GM21360 (cell line): ENCODE data around the gene PLOD3.
A peak's percentile ranks its signal among the peaks of the same experiment; 100 is the strongest.

Experiments
- ATAC-seq: cut with Tn5 transposase; IDR thresholded peaks from one replicate; pipeline ENCODE4 v1.9.1; 2021; ENCODE audit warnings: mild to moderate bottlenecking, moderate library complexity; ENCODE audit not compliant: unreplicated experiment

PLOD3 gene

DNA sequence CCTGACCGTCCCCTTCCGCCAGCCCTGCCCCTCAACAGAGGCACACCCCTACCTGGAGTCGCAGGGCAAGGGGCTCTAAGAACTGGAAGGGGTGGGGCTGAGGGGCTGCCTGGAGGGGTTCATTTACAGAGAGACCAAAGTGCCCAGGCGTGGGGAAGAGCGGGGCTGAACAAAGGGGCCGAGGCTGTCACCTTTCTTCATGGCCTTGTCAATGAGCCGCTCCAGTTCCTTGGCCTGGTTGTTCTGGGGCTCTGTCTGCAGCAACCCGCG lies 22.5 kb upstream of the PLOD3 start:
- ATAC-seq: no peak

DNA sequence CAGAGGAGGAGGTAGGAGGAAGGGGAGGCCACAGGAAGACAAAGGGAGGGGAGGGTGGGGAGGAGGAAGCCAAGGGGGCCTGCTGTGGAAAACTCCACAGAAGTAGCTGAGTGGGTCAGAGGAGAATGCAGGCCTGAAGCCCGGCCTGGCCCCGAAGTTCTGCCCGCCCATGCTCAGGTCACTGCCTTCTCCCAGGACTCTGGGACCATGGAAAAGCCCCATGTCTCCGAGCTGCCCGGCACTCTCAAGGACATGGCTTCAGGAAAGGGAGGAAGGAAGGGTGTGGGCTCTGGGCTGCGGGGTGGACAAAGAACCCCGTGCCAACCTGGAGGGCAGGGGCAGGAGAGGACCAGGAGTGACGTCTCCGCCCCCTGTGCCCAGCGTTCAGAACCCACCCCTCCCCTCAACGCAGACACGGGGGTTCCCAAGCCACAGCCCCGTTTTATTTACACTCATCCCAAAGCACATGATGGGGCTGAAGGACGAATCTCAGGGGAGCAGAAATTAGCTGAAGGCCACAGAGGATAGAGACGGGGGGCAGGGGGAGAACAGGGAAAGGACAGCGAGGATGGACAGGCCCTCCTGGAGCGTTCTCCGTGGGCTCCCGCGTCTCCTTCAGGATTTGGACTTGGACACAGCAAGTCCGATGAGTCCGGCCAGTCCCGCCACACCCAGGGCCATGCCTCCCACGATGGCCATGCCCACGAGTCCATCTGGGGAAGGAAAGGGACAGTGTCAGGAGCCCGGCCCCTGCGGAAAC lies 22.0 kb upstream of the PLOD3 start:
- no peak for ATAC-seq

DNA sequence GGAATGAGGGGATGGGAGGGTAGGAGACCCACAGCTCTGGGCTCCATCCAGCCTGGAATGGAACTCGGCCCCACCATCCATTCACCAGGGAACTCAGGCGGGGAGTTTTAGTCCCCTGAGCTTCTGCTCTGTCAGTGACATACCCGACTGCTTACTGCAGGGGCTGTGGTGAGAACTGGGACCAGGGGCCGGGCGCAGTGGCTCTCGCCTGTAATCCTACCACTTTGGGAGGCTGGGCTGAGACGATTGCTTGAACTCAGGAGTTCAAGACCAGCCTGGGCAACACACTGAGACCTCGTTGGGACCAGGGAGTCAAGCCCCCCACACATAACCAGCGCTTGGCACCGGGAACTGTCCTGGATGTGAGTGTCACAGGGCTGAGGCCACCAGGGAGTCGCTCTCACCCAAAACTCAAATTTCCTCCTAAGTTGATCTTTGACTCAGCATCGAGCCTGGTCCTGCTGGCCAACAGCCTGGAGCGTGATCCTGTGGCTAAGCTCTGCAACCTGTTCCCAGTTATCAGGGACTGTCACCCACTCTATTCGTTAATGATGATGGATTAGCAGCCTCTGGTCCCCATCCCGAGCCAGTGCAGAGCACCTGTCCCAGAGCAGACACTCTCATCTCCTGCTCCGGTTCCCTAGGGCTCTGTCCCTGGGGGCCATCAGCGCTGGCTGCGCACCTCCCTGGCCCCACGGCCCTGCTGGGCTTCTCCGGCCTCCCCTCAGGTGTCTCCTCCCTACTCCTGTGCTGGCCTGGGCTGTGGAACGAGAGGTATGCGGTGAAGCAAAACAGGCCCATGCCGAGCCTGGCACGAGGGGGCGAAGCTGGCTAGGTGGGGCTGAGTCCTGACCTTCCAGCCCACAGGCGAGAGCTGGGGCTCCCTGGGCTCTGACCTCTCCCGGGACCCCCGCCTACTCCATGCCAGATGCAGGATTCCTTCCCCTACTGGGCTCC lies 21.1 kb upstream of the PLOD3 start:
- no peak for ATAC-seq

DNA sequence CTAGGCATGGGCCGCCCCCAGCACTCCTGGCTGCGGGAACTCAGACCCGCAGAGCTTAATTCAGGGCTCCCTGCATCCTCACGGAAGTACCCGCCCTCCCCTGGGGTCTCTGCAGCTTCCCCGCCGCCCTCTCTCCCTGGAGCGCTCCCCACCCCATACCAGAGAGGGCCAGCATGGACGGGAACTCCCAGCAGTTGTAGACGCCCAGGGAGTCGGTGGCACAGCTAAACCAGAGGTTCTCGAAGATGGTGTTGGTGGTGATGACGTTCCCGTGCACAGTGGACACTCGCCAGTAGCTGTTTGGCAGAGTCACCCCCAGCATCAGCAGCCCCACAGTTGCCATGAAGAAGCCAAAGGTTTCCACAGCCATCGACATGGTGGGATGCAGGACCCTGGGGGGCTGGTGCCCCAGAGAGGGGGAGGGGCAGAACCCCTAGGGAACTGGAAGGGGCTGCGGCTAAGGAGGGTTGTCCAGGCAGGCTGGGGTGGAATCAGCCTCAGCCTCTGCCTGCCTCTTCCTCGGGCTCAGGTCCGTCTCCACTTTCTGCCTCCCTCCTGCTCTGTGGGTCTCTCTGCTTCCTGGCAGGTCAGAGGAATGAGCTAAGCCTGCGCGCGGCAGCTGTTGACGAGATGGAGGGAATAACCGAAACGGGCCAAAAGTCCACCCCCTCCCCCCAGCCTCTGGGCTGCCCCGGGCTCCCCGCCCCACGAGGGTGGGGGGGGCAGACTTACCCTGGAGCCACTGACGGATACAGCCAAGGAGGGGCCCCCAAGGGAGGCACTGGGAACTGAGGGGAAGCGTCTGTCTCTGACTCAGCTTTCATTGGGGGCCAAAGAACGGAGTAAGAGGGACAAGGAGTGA lies 20.1 kb upstream of the PLOD3 start, which contains the start of gene CLDN15:
CLDN15 (minus strand) TSS at position 597 of the 862 bp plus-strand sequence; CDS start at position 376, 221 bp downstream.
- ATAC-seq: no peak

DNA sequence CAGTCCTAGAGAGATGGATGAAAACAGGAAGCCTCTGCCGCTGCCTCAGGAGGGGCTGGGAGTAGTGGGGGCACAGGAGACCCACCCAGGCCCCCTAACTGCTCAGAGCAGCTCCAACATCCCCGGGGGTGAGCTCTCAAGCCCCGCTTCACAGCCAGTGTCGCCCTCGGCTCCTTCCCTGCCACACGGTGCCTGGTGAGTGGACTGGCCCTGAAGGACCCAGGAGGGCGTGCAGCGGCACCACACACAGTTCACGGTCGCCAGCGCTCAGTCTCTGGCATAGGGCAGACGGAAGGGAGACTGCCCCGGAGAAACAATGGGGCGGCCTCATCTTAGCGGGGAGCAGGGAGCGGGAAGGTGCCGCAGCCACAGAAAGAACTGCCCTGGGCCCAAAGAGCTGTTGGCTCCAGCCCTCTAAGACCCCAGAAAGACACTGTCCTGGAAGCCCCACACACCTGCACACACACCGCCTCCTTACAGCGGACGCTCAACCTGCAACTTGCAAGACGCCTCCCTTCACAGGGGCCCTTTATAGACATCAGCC lies 19.0 kb upstream of the PLOD3 start:
- no peak for ATAC-seq

DNA sequence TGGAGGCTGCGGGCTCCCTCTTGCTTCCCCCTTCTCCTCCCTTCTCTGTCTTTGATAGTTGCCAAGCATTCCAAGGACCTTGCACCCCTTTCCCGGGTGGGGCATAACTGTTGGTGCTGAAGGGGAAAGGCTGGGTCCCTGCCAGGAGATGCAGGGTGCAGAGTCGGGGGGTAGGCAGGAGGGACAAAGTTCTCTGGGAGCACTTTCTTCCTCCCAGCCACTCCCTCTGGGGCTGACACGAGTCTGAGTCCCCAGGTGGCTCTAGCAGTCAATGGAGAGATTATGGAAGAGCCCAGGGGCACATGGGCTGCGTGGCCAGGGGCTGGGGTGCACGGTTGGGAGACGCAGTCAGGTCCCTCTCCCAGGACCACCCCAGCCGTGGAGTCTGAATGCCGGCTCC lies 18.1 kb upstream of the PLOD3 start:
- ATAC-seq: no peak

DNA sequence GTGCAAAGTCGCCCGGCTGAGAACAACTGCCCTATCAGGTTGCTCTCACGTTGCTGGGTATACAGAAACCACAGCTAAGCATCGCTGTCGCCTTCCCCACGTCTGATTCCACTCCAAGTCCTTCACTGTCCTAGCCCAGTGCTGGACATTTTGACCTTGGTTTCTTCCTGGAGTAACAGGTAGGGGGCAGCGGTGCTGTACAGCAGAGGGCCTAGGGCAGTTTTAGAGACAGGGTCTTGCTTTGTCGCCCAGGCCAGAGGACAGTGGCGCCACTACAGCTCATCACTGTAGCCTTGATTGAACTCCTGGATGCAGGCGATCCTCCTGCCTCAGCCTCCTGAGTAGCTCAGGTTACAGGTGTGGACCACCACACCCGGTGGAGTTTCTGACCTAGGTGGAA lies 17.7 kb upstream of the PLOD3 start:
- ATAC-seq: no peak

DNA sequence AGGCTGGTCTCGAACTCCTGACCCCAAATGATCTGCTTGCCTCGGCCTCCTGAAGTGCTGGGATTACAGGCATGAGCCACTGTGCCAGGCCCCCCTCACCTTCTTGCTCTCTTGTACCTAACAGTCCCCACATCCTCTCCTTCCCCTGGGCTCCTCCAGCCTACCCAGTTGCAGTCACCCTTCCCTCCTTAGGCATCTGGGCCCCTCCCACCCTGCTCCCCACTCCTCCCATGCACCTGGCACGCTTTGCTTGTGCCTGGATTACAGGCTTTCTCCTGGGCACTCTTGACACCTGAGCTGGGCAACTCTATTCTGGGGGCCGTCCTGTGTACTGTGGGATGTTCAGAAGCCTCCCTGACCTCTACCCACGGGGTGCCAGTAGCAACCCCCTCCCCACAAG lies 17.3 kb upstream of the PLOD3 start:
- ATAC-seq: no peak

DNA sequence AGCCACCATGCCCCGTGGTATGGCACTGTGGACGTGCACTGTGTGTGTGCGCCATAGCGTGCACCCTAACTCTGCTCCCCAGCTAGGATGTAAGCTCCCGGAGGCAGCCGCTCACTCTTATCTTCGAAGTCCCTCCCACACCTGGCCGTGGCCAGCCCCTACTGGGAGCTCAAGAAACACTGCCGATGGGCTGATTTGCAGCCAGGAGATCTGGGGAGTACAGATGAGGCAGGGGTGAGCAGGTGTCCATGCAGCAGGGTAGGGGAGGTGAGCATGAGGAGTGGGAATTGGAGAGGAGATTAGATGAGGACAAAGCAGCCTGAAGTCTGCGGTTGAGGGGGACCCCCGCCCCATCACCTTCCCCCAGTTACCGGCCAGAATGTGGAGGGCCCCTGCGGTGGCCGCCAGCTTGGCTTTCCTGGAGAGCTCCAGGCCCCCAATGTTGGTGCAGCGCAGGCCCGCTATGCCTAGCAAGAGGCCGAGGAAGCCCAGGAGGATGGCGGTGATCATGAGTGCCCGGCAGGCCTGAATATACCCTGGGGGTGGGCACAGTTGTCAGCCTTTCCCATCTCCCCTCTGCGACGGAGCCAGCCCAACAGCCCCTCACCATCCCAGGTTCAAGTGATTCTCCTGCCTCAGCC lies 16.6 kb upstream of the PLOD3 start:
- ATAC-seq: no peak

DNA sequence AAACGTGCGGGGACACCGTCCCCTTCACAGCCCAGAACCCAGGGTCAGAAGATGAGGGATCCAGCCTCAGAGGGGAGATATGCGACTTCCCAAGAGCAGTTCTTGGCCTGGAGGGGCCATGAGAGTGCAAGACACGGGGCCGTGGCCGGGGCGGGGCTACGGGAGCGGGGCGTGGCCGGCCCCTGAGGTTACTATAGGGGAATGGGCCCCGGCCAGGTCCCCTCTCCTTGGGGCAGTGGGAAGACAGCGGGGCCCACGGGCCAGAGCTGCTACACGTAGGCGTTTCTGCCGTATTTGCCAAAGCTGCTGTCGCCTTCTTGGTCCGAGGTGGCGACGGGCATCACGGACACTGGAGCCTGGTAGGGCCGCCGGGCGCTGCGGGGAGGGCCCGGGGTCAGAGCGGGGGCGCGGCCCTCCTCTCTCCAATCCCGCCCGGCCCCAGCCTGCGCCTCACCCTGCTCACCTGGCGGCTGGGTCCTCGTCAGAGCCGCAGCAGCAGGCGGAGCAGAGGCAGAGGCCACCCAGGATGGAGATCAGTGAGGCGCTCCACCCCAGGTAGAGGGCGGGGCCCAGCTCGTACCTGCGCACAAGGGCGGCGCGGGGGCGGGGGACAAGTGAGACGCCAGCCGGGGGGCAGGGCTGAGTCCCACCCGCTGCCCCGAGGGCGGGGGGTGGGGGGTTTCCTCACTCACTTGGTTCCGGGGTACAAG lies 14.9 kb upstream of the PLOD3 start:
- ATAC-seq: no peak

DNA sequence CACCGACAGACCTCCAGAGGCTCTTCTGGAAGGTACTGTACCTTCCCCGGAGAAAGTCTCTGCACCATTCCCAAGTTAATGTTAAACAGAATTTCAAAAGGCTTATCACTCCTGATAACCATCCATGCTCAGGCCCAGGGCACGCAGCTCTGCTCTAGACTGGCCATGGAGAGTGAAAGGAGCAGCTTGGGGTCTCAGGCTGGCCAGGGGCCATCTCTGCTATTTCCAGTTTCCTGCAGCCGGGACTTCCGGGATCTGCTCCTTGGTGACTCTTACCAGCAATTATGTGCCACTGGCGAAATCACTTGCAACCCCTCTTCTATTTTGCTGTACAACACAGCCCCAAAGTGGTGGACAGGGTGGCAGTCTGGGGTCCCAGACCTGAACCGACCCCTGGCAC lies 14.3 kb upstream of the PLOD3 start:
- ATAC-seq: no peak

DNA sequence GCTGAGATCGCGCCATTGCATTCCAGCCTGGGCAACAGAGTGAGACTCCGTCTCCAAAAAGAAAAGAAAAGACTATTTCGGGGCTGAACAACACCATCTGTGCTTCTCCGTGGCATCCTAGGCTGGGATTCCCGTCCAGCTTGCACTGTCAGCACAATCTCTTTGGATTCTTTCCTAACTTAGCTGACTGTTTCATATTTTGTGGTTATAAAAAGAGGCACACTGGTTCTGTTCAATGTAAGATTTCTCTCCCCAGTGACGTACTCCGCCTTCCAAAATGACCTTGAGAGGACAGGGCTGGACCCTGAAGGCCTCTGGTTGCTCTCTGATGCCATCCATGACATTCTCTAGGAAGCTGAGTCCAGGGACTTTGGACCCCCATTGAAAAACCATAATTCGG lies 9.3 kb upstream of the PLOD3 start:
- ATAC-seq: no peak

DNA sequence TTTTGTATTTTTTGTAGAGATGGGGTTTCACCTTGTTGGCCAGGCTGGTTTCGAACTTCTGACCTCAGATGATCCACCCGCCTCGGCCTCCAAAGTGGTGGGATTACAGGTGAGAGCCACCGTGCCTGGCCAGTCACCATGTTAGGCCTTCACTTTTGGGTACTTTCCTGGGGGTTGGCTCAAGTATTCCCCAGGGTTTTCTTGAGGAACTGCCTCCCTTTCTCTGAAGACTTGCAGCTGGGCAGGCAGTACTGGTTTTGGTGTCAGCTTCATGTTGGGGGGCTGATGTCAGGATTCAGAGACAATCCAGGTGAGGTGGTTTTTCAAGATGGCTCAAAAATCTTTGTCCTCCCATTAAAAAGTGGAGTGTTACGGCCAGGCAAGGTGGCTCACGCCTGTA lies 8.3 kb upstream of the PLOD3 start:
- ATAC-seq: no peak

DNA sequence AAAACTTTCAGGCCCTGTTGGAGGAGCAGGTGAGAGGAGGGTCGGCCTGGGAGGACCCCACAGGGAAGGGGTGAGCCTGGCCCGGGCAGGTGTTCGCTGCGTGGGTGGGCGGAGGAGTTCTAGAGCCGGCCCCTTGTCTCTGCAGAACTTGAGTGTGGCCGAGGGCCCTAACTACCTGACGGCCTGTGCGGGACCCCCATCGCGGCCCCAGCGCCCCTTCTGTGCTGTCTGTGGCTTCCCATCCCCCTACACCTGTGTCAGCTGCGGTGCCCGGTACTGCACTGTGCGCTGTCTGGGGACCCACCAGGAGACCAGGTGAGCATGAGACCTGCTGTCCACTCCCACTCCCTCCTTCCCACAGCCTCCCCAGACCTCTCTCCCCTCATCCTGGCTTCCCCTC lies 6.1 kb upstream of the PLOD3 start:
- no peak for ATAC-seq

DNA sequence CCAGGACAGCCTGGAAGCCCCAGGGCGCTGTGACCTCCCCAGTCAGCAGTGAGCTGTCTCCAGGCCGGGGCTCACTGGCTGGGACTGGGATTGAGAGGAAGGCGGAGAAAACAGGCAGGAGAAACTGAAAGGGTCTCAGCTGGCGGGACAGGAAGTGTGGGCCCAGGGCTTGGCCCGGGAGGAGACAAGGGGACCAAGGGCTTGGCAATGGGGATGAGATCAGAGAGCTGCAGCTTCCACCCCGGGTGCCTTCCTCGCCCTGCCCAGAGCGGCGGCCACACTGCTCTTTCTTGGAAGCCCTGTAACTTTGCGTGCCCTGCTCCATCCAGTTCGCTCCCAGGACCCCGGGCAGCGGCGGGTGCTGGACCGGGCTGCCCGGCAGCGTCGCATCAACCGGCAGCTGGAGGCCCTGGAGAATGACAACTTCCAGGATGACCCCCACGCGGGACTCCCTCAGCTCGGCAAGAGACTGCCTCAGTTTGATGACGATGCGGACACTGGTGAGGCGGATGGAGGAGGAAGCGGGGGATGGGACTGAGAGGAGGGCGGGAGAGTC lies 5.0 kb upstream of the PLOD3 start:
- no peak for ATAC-seq

DNA sequence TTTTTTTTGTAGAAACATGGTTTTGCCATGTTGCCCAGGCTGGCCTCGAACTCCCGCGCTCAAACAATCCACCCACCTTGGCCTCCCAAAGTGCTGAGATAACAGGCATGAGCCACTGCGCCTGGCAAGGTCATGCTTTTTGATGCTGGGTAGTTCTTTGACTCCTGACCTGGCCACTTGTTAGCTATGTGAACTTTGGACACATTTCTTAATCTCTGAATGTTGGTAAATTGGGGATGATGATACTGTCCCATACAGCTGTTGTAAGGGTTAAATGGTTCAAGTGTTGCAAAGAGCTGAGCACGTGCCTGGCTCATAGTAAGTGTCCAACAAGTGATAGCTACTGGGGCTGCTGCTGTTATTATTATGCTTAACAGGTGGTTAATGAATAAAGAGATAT lies 2.9 kb upstream of the PLOD3 start:
- no peak for ATAC-seq

DNA sequence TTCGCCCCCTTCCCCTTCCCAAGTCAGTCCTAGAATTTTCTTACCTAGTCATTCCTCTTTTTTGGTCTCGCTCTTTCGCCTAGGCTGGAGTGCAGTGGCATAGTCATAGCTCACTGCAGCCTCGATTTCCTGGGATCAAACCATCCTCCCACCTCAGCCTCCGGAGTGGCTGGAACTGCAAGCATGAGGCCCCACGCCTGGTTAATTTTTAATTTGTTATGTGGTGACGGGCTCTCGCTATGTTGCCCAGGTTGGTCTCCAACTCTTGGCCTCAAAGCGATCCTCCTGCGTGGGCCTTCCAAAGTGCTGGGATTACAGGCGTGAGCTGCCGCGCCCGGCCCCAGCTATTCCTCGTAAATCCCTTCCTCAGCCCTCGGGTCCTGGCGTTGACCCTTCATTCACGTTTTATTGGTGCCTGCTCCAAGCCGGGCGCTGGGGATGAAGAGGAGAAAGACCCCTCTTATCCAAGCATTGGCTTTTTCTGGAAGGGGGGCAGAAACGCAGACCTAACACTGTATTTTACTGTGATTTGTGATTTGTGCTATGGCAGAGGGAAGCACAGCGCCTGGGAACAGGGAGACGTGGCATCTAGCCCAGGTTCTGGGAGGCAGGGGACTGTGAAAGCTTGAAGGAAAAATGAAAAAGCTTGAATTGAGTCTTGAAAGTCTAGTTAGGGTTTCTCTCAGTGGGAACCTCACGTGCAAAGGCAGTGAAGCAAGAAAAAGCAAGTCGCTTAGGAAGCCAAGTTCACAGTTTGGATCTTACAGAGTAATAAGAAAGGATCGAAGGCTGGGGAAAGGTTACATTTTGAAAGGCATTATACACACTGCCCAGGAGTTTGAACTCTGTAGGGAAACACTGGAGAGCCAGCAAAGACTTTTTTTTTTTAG lies 1.1 kb upstream of the PLOD3 start:
- ATAC-seq: no peak

DNA sequence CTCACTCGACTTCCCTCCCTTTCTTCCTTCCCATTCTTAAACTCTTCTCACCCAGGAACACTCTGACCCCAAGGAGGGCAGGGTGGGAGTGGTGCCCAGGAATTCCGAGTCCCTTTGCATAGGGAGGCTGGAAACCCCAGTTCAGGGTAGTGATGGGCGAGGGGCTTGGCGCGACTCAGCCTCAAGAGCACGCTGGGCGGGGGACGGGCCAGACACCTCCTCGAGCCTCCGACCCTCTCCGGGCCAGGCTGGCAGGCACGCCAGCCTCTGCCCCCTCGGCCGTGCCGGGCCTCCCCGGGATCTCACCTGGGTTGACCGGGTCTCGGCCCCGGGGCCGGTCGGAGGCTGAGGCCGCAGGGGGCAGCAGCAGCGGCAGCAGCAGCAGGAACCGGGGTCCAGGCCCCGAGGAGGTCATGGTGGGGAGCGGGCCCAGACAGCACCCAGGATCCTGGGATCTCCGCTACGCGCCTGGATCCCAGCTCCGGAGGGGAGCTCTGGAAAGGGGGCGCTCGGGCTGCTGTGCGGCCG lies 457 bp downstream of the PLOD3 start:
- peak; percentile 20 for ATAC-seq
